ENCODE measurements around the gene NEURL1B.
"Not testable (repeated sequence)": the region's sequence is repeated elsewhere in the genome, so short reads cannot be mapped to it uniquely, and the experiment has no call there.

The NEURL1B gene

DNA sequence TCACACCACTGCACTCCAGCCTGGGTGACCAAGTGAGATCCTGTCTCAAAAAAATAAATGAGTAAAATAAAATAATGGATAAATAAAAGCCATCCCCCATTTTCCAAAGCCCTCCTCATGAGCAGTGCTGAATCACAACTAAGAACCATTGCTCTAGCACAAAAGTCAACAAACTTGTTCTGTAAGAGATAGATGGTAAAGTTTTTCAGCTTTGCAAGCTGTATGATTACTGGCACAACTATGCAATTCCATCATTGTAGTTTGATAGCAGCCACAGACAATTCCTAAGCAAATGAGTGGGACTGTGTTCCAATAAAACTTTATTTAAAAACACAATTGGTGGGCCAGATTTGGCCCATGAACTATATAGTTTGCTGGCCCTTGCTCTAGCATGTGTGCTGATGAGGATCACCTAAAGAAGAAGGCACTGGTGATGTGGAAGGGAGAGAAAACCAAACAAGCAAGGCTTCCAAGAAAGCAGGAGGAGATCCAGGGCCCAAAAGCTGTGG is 64.6 kb downstream of the NEURL1B start:
- no peak for DNase-seq (ENCODE audit: low read depth)
- H3K4me3 ChIP-seq (ENCODE audit: low read depth, low read length): no peak overlapping the region

DNA sequence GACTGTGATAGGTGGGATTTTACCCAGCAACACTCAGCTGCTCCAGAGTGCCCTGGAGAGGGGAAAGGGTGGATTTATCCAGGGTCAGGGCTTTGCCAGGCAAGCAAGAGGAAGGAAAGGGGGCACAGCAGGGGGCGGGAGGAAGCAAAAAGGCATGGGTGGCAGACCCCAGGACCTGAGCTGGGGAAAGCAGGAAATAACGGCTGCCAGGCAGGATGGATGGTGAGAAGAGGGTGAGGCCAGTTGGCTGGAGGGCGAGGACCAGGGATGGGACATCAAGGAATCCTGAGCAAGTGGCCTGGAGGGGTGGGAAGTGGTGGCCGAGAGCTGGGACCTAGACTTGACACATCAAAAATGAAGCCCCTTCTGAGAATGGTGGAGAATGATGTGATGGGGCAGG is 65.7 kb downstream of the NEURL1B start:
- no peak for DNase-seq (ENCODE audit: low read depth)
- no peak overlapping the region for H3K4me3 ChIP-seq (ENCODE audit: low read depth, low read length)

DNA sequence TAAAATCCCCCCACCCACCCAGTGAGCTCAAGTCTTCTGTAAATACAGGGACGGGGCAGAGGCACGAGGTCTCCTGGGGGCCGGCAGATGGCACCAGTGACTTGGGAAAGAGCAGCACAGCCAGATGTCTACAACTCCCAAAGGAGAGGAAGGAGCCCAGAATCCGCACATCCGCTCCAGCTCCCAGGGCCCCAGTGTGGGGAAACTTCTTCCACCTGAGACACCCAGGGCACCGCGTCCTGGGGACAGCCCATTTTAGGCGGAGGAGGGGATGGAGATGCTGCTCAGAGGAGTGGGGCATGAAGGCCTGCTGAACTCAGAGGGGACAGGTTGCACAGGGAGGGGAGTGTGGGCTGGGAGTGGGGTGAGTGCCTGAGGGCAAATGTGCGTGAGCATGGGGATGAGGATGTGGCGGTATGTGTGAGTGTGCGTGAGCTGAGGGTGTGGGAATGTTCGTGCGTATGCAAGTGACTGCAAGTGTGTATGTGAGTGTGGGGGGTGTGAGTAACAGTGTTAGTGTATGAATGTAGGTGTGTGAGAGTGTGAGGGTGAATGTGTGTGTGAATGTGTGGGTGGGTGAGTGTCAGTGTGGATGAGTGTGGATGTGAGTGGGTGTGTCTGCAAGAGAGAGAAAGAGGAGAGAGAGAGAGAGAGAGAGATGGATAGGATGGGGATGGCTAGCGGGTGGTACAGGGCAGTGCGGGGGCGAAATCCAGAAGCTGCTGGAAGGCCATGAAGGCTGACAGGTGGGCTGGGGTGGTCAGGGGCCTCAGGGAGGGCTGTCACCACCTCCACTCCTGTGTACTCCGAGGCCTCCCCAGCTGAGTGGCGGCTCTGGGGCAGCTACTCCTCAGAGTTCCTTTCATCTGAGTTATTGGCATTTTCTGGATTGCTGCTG is 66.5 kb downstream of the NEURL1B start:
- peak; percentile 28 for DNase-seq (ENCODE audit: low read depth)
- no peak overlapping the region for H3K4me3 ChIP-seq (ENCODE audit: low read depth, low read length)

DNA sequence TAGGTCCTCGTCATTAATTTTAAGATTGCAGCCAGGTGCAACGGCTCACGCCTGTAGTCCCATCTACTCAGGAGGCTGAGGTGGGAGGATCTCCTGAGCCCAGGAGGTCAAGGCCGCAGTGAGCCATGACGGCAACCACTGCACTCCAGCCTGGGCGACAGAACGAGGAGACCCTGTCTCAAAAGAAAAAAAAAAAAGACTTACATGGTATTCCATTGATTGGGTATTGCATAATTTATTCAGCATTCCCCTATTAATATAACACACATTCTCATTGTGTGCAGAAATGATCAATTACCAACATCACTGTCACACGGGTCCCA is 67.1 kb downstream of the NEURL1B start:
- DNase-seq (ENCODE audit: low read depth): no peak
- no peak overlapping the region for H3K4me3 ChIP-seq (ENCODE audit: low read depth, low read length)

DNA sequence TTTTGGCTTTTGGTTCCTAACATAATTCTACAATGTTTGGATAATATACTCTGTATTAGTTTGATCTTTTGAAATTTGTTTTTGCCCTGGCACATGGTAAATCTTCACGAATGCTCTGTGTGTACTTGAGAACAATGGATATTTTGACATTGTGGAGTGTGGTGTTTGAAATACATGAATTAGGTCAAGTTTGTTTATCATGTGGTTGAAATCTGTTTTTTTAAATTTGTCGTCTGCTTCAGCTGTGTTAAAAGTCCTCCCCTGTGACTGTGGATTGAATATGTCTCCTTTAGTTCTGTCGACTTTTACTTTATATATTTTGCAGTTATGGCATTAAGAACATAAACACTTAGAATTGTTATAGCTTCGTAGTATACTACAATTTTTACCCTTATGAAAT is 69.6 kb downstream of the NEURL1B start:
- no peak for DNase-seq (ENCODE audit: low read depth)
- H3K4me3 ChIP-seq (ENCODE audit: low read depth, low read length): no peak overlapping the region

DNA sequence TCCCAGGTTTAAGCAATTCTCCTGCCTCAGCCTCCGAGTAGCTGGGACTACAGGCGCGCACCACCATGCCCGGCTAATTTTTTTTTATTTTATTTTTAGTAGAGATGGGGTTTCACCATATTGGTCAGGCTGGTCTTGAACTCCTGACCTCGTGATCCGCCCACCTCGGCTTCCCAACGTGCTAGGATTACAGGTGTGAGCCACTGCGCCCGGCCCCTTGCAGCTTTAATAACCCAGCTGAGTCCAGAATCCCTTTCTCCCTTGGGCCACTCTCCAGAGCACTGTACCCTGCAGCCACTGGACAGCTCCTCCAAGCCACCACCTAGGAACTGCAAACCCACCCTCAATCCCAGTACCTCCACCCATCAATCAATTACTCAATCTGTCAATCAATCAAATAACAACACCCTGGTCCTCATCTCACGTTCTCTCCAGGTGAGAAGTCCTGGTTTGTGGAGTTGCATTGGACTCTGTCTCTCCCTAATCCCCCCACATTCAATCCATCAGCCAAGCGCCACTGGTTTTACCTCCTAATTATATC is 70.3 kb downstream of the NEURL1B start:
- H3K4me3 ChIP-seq (ENCODE audit: low read depth, low read length); DNase-seq (ENCODE audit: low read depth): not testable (repeated sequence)

DNA sequence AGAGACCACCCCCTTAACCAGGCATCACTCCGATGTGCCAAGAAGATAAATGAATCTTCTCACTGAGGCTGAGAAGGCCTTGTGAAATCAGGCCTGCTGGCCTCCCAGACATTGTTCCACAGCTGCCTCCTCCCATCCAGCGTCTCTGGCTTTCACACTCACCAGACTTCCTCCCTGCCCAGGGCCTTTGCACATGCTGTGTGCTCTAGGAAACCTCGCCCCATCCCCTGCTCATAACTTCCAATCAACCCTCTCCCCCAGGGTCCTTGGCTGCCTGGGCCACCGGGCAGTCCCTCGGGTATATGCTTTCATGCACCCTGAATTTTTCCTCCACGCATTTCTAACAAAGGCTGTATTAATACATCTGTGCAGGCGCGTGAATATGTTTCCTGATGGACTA is 71.5 kb downstream of the NEURL1B start:
- no peak for DNase-seq (ENCODE audit: low read depth)
- no peak overlapping the region for H3K4me3 ChIP-seq (ENCODE audit: low read depth, low read length)

DNA sequence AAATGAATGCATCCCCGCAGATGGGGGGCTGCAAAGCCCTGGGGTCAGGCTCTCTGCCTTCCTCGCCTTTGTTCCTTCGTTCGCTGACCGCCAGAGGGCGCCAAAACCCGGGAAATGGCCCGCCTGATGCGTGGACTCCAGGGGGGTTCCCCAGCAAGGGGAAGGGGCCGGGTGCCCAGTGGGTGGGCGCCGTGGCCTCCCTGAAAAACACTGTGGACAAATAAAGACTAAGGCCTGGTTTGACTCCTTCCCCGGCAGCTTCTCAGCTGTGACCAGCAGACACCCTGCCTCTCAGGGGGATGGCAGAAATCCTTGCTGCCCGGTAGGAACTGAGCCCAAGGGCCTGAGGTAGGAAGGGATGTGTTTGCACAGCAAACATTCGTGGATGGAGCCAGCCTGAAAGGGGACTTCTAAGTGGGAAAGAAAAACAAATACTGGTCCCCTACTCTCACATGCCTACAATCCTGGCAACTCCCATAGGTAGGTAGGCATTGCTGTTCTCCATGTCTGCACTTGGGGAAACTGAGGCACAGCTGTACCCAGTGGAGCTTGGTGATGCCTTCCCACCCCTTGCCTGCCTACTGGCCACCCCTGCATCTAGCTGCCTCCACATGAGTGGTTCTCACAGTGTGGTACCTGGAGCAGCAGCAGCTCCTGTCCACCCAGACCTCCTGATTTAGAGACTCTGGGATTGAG is 72.2 kb downstream of the NEURL1B start:
- no peak for DNase-seq (ENCODE audit: low read depth)
- H3K4me3 ChIP-seq (ENCODE audit: low read depth, low read length): no peak overlapping the region

DNA sequence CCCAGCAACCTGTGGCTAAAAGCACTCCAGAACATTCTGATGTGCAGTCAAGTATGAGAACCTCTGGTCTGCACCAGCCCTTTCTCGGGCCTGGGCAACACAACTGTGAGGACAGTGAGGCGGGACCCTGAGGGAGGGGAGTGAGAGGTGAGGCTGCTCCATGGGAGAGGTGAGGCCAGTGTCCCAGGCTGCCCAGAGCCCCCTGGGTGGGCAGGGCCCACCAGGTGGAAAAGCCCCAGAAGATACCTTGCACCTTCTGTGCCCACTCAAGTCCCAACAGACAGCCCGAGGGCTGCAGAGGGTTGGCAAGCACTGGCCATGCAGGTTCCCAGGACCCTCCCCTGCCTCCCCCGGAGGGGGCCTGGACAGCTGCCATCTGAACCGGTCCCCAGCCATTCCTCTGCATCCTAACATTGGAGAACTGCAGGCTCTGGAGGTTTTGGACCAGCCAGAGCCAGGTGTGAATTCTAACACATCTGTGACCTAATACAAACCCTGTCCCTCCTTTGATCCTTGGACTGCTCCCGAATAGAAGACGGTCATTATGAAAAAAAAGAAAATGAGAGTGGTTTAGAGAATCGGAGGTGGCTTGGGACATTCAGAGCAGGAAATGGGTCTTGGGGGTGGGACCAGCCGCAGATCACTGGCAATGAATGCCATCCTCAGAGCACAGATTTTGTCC is 72.9 kb downstream of the NEURL1B start:
- no peak for DNase-seq (ENCODE audit: low read depth)
- no peak overlapping the region for H3K4me3 ChIP-seq (ENCODE audit: low read depth, low read length)

DNA sequence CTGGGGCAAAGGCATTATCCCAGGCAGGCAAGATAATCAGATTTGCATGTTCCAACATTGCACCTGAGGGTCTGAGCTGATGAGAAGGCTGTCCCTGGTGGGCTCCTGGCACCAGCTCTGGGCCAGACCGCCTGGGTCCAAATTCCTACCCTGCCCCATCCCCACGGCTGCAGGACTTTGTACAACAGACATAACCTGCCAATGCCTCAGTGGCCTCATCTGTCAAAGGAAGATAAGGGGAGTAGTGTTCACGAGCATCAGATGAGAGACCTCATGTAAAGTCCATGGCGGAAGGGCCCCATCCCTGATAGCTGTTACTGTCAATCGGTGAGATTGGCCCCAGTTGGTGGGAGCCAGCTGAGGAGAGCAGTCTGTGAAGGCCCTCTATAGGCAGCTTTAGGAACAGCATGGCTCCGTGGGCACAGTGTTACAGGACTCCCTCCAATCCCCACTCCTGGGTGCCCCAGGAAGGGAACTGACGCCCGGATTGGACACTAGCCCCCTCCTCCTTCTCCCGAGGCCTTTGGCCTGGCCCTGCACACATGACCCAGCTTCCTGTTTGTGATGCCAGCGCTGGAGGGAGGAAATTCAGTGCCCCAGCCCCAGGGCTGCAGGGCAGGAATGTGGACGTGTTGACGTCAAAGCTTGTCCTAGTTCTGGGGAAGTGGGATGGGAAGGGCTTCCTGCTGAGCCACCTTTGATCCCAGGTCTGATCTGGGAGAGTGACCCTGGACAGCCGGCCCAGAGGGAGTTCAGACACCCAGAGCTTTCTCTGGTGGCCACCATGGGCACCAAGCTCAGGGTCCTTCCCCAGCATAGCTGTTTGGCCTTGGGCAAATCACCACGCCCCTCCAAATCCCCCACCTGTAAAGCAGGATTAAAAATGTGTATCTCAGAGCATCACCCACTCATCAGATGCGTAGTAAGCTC is 73.7 kb downstream of the NEURL1B start:
- H3K4me3 ChIP-seq (ENCODE audit: low read depth, low read length): no peak overlapping the region
- DNase-seq (ENCODE audit: low read depth): no peak

DNA sequence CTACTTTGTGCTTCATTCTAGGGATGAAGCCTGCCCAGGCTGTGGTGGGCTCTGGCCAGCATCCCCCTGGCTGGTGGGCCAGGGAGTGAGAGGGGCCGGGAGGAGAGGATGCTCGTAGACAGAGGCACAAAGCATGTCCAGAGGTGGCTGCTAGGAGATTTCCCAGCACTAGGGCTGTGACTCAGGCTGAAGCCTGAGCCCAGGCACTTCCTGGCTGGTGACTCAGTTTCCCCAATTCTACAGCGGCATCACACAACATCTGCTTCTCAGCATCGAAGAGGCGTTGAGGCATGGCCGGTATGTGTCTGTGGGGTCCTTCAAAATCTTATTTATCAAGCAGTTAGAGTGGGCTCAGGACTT is 74.3 kb downstream of the NEURL1B start:
- no peak for DNase-seq (ENCODE audit: low read depth)
- no peak overlapping the region for H3K4me3 ChIP-seq (ENCODE audit: low read depth, low read length)

DNA sequence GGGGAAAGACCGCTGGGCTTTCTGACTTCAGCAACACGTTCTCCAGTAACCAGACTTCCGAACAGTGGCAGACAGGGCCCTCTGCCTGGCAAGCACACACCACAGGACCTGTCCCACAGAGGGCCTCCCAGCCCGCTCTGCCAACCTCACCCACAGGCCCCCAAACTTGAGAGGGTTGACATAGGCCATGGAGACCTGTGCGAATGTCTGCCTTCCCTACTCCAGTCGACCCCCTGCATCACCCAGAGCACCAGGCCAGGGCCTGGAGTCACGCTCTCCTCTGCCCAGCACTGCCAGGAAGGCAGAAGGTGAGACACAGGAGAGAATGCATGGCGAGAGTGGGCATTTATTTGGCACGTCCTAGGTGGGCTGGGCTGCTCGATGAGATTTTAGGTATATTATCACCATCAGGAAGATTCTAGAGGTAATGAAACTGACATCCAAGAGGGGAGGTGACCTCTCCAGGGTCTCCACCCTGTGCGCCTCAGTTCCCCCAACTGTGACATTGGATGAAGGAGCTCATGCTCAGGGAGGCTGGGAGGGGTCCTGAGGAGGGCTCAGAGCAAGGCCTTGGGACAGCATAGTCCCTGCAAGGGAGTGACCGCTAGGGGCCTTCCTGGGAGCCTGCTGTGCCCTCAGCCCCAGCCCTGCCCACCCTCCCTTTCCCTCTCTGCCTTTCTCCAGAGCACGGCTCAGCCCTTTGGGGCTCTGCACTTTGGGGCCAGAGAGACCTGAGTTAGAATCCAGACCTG is 75.0 kb downstream of the NEURL1B start:
- no peak for DNase-seq (ENCODE audit: low read depth)

DNA sequence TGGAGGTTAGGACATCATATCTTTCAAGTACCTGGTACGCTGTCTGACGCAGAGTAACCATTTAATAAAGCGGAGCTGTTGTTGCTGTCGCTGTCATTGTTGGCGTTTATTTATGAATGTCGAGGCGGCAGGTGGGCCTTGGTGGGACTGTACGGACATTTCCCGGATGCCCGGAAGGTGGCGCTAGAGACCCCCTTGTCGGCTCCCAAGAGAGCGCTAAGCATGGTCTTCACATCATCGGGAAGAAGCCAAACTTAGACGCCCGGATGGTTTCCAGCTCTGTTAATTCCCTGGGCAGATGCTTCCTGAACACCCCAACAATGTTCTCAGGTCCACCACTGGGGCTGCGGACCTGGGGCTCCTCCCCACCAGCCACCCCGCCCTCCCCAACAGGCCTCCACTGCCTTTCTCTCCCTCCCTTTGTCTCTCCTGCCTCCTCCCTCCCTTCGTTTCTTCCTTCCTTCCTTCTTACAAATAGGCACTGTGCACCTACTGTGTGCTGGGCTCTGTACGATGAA is 75.8 kb downstream of the NEURL1B start:
- no peak for DNase-seq (ENCODE audit: low read depth)
- no peak overlapping the region for H3K4me3 ChIP-seq (ENCODE audit: low read depth, low read length)

More for the DNA sequence above, 75.0 kb downstream of the NEURL1B start:
- H3K4me3 ChIP-seq (ENCODE audit: low read depth, low read length): no peak overlapping the region

DNA sequence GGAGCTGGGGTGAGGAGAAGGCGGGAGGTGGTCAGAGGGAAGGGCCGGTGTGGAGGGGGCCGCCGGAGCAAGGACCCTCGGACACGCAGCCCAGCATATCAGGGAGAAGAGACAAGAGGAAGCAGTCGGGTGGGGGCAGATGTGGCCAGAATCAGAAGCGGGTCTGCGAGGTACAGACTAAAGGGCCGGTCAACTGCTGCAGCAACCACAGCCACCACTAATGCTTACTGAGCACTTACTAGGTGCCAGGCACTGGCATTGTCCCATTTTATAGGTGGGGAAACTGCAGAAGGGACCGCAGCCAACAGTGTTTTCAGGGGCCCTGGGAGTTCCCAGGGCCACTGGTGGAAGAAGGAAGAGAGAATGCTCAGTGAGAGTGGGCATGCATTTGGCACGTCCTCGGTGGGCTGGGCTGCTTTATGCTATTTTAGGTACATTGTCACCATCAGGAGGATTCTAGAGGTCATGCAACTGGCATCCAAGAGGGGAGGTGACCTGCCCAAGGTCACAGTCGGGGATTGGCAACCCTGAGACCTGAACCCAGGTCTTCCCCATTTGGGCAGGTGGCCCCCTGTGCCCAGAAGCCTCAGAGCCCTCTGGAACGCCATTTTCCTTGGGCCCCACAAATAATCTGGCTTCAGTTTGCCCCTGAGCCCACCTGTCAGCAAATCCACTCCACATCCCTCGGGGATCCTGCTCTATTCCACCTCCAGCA is 76.6 kb downstream of the NEURL1B start:
- DNase-seq (ENCODE audit: low read depth): no peak
- H3K4me3 ChIP-seq (ENCODE audit: low read depth, low read length): no peak overlapping the region

DNA sequence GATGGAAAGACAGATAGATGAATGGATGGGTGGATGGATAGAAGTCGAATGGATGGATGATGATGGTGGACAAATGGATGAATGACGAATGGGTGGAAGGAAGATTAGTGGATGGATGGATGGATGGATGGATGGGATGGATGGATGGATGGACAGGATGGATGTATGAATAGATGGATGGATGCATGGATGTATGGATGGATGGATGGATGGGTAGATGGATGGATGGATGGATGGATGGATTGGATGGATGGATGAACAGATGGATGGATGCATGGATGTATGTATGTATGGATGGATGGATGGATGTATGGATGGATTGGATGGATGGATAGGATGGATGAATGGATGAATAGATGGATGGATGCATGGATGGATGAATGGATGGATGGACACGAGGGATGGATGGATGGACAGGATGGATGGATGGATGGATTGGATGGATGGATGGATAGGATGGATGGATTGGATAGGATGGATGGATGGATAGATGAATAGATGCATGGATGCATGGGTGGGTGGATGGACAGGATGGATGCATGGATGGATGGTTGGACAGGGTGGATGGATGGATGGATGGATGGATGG is 77.6 kb downstream of the NEURL1B start:
- DNase-seq (ENCODE audit: low read depth): no peak
- H3K4me3 ChIP-seq (ENCODE audit: low read depth, low read length): no peak overlapping the region

DNA sequence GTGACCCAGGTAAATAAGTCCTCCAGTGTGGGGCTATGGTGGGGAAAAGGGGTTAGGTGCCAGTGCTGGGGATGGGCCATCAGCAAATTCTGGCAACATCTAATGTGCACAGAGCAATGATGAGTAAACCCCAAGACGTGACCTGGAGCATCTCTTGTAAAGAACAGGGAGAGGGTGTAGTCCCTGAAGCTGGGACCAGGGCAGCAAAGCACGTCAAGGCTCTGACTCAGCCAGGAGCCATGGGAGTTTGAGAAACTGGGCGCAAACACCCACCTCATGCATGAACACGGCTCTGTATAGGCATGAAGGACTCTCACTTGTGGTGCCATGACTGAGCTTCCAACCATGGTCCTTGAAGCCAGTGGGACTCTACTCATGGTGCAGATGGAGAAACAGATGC is 78.1 kb downstream of the NEURL1B start:
- H3K4me3 ChIP-seq (ENCODE audit: low read depth, low read length): no peak overlapping the region
- DNase-seq (ENCODE audit: low read depth): no peak

DNA sequence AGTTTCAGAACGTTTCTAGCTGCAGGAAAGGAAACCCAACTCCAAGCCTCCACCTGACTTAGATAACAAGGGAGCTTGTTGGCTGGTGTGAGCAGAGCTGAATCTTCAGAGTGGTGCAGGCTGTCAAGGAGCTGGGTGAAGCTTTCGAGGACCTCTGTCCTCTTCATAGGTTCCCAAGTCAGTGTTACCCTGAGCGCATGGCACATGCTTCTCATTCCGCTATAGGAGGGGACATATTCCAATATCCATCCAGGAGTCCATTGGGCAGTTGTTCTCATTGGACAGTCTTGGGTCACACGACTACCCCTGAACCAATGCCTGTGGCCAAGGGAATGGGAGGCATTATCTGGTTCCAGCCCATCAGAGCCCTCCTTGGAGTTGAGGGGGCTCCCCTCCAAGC is 79.6 kb downstream of the NEURL1B start:
- DNase-seq (ENCODE audit: low read depth): no peak
- no peak overlapping the region for H3K4me3 ChIP-seq (ENCODE audit: low read depth, low read length)
